ENCODE data around the gene SAMHD1. TPM values are rescaled to one million over a fixed set of nuclear protein-coding genes. Genes with fewer than 3 reads are reported as not detected.

Gene SAMHD1
- total and polyA plus RNA-seq, 2 donors (not counting 1 experiment from before 2014, with no cell fraction given): 7.9 to 12.8 TPM

DNA sequence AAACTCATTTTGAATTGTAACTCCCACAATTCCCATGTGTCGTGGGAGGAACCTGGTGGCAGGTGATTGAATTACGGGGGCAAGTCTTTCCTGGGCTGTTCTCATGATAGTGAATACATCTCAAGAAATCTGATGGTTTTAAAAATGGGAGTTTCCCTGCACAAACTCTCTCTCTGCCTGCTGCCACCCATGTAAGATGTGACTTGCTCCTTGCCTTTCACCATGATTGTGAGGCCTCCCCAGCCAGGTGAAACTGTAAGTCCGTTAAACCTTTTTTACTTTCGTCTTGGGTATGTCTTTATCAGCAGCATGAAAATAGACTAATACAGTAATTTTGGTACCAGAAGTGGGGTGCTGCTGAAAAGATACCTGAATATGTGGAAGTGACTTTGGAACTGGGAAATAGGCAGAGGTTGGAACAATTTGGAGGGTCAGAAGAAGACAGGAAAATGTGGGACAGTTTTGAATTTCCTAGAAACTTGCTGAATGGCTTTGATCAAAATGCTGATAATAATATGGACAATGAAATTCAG is 41.4 kb upstream of the SAMHD1 start:
- TF ChIP-seq, protein P1, sequence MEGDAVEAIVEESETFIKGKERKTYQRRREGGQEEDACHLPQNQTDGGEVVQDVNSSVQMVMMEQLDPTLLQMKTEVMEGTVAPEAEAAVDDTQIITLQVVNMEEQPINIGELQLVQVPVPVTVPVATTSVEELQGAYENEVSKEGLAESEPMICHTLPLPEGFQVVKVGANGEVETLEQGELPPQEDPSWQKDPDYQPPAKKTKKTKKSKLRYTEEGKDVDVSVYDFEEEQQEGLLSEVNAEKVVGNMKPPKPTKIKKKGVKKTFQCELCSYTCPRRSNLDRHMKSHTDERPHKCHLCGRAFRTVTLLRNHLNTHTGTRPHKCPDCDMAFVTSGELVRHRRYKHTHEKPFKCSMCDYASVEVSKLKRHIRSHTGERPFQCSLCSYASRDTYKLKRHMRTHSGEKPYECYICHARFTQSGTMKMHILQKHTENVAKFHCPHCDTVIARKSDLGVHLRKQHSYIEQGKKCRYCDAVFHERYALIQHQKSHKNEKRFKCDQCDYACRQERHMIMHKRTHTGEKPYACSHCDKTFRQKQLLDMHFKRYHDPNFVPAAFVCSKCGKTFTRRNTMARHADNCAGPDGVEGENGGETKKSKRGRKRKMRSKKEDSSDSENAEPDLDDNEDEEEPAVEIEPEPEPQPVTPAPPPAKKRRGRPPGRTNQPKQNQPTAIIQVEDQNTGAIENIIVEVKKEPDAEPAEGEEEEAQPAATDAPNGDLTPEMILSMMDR (IDR thresholded peaks at IDR 0.05): no peak
- no peak for TF ChIP-seq EZH2 (IDR thresholded peaks at IDR 0.05; ENCODE audit: borderline replicate concordance, insufficient read depth, low read depth, low read length, poor library complexity, severe bottlenecking)
- ChIA-PET CTCF (no interaction called here), POLR2A (no interaction called here)
- Histone ChIP-seq H3K36me3 (replicated peaks in 1 of 2; ENCODE audit: control extremely low read depth in 1 of 2, control insufficient read depth in 1 of 2, extremely low read depth in 1 of 2, insufficient read depth in 2 of 2, low read length in 1 of 2) (peaks cover 0 to 4% of the 10 kb centered on the region in 2 experiments), H3K4me2 (replicated peaks; ENCODE audit: low read depth, low read length, poor library complexity, severe bottlenecking) (no peak overlapping the region), H3K27ac (ENCODE audit: low read length in 2 of 2) (no peak overlapping the region), H3K4me3 (ENCODE audit: control extremely low read depth in 1 of 5, extremely low read depth in 1 of 5, insufficient read depth in 1 of 5, low read depth in 2 of 5, low read length in 4 of 5) (no peak overlapping the region), H2AFZ (ENCODE audit: insufficient read depth, low read depth, low read length, poor library complexity, severe bottlenecking) (no peak overlapping the region), H3K79me2 (ENCODE audit: control insufficient read depth, insufficient read depth, low read length) (no peaks in the 10 kb centered on the region), H3K27me3 (replicated peaks in 1 of 4; ENCODE audit: control extremely low read depth in 1 of 4, control insufficient read depth in 3 of 4, insufficient read depth in 4 of 4, low read length in 3 of 4) (no peaks in the 10 kb centered on the region), H3K9me3 (ENCODE audit: control extremely low read depth in 1 of 3, control insufficient read depth in 2 of 3, insufficient read depth in 1 of 3, low read length in 2 of 3) (peaks cover 0 to 8% (median 7%) of the 10 kb centered on the region in 3 donors), H3K9ac (ENCODE audit: low read length) (no peak overlapping the region), H4K20me1 (ENCODE audit: control insufficient read depth, insufficient read depth, low read length, poor library complexity, severe bottlenecking) (no peaks in the 10 kb centered on the region), H3K4me1 (ENCODE audit: control insufficient read depth in 2 of 2, insufficient read depth in 2 of 2, low read length in 2 of 2) (peaks cover 6 to 8% of the 10 kb centered on the region in 2 donors)
- intact Hi-C loops (cut with micrococcal nuclease): no loop called here
- no peak overlapping the region for H3K27ac Mint-ChIP-seq
- ATAC-seq (ENCODE audit: low read depth) (no peak), DNase-seq (no peak)
- H3K9me3 Mint-ChIP-seq (ENCODE audit: insufficient read depth): peaks cover 2% of the 10 kb centered on the region
- H3K4me3 Mint-ChIP-seq: no peak overlapping the region
- WGBS (ENCODE audit: insufficient coverage): 100% methylated on average over 2 of the region's 4 CpGs
- H3K4me1 Mint-ChIP-seq: peaks cover 10% of the 10 kb centered on the region
- H3K27me3 Mint-ChIP-seq: no peaks in the 10 kb centered on the region

DNA sequence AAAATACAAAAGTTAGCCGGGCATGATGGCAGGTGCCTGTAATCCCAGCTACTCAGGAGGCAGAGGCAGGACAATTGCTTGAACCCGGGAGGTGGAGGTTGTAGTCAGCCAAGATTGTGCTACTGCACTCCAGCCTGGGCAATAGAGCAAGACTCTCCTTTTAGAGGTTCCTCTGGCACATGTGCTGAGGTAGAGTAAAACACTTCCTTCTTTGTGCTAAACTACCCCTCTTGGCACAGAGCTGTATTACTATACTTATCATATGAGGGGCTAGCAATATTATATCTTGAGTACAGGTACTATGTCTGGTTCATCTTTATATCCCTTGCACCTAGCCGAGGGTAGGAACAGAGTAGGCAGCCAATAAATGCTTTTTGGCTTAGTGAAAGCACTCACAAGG is 40.2 kb upstream of the SAMHD1 start:
- H3K4me1 Mint-ChIP-seq: peaks cover 10% of the 10 kb centered on the region
- H3K27me3 Mint-ChIP-seq: no peaks in the 10 kb centered on the region
- no peak overlapping the region for H3K27ac Mint-ChIP-seq
- H3K9me3 Mint-ChIP-seq (ENCODE audit: insufficient read depth): peaks cover 2% of the 10 kb centered on the region
- H3K9ac ChIP-seq (ENCODE audit: low read length): no peak overlapping the region
- H3K9me3 ChIP-seq (ENCODE audit: control extremely low read depth in 1 of 3, control insufficient read depth in 2 of 3, insufficient read depth in 1 of 3, low read length in 2 of 3): peaks cover 0 to 8% (median 7%) of the 10 kb centered on the region in 3 donors
- H3K36me3 ChIP-seq (replicated peaks in 1 of 2; ENCODE audit: control extremely low read depth in 1 of 2, control insufficient read depth in 1 of 2, extremely low read depth in 1 of 2, insufficient read depth in 2 of 2, low read length in 1 of 2): peaks cover 0 to 4% of the 10 kb centered on the region in 2 experiments
- no peaks in the 10 kb centered on the region for H4K20me1 ChIP-seq (ENCODE audit: control insufficient read depth, insufficient read depth, low read length, poor library complexity, severe bottlenecking)
- no peak overlapping the region for H3K4me3 ChIP-seq (ENCODE audit: control extremely low read depth in 1 of 5, extremely low read depth in 1 of 5, insufficient read depth in 1 of 5, low read depth in 2 of 5, low read length in 4 of 5)
- no peak overlapping the region for H3K27ac ChIP-seq (ENCODE audit: low read length in 2 of 2)
- peaks cover 6 to 8% of the 10 kb centered on the region in 2 donors for H3K4me1 ChIP-seq (ENCODE audit: control insufficient read depth in 2 of 2, insufficient read depth in 2 of 2, low read length in 2 of 2)
- CTCF ChIA-PET: no interaction called here
- 100% methylated on average over 1 of the region's 3 CpGs for WGBS (ENCODE audit: insufficient coverage)
- H3K4me2 ChIP-seq (replicated peaks; ENCODE audit: low read depth, low read length, poor library complexity, severe bottlenecking): no peak overlapping the region
- no peak for ATAC-seq (ENCODE audit: low read depth)
- no peak for DNase-seq
- no peaks in the 10 kb centered on the region for H3K27me3 ChIP-seq (replicated peaks in 1 of 4; ENCODE audit: control extremely low read depth in 1 of 4, control insufficient read depth in 3 of 4, insufficient read depth in 4 of 4, low read length in 3 of 4)
- POLR2A ChIA-PET: no interaction called here
- TF ChIP-seq EZH2 (IDR thresholded peaks at IDR 0.05; ENCODE audit: borderline replicate concordance, insufficient read depth, low read depth, low read length, poor library complexity, severe bottlenecking): no peak
- TF ChIP-seq, protein P1 (IDR thresholded peaks at IDR 0.05): no peak
- H3K79me2 ChIP-seq (ENCODE audit: control insufficient read depth, insufficient read depth, low read length): no peaks in the 10 kb centered on the region
- intact Hi-C loops (cut with micrococcal nuclease): no loop called here
- no peak overlapping the region for H3K4me3 Mint-ChIP-seq
- no peak overlapping the region for H2AFZ ChIP-seq (ENCODE audit: insufficient read depth, low read depth, low read length, poor library complexity, severe bottlenecking)
